ENCODE data around the gene ZNF490.
"Not testable (repeated sequence)": the region's sequence is repeated elsewhere in the genome, so short reads cannot be mapped to it uniquely, and the experiment has no call there.

The ZNF490 gene

GRCh38 chr19:12621253-12622024 is 10.8 kb upstream of the ZNF490 start:
- DNase-seq (ENCODE audit: low spot score): not testable (repeated sequence)

- DNase-seq (ENCODE audit: low spot score): no peak
Measured at GRCh38 chr19:12617646-12618045, 7.0 kb upstream of the ZNF490 start.

DNA sequence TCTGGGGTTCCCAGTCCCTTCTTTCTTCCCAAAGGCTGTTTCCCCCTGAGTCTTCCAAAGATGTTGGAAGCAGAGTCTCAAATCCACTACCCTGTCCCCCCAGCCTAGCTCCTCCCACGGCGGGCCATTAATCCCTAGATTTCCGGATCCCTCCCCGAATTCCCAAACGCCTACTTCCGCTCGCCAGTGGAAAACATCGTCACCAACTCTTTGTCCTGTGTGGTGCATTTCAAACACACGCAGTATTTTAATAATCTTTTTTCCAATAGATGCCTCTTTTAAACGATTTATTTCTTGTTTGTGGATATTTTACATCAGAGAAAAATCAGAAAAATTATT is 717 bp upstream of the ZNF490 start:
- peak; percentile 58 for DNase-seq (ENCODE audit: low spot score)

GRCh38 chr19:12607631-12608030 is 3.0 kb downstream of the ZNF490 start:
- DNase-seq (ENCODE audit: low spot score): no peak

- no peak for DNase-seq (ENCODE audit: low spot score)
Measured at GRCh38 chr19:12606796-12607195, 3.8 kb downstream of the ZNF490 start.

- no peak for DNase-seq (ENCODE audit: low spot score)
Measured at GRCh38 chr19:12603714-12604113, 6.9 kb downstream of the ZNF490 start.

DNA sequence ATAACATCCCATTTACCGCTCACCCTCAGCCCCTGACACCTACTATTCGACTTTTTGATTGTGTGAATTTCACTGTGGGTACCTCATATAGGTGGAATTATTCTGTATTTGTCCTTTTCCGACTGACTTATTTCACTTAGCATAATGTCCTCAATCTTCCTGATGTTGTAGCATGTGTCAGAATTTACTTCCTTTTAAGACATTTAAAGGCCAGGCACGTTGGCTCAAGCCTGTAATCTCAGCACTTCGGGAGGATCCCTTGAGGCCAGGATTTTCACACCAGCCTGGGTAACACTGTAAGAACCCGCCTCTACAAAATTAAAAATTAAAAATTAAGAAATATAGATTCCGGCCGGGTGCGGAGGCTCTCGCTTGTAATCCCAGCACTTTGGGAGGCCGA is 13.0 kb downstream of the ZNF490 start:
- no peak for DNase-seq (ENCODE audit: low spot score)

DNA sequence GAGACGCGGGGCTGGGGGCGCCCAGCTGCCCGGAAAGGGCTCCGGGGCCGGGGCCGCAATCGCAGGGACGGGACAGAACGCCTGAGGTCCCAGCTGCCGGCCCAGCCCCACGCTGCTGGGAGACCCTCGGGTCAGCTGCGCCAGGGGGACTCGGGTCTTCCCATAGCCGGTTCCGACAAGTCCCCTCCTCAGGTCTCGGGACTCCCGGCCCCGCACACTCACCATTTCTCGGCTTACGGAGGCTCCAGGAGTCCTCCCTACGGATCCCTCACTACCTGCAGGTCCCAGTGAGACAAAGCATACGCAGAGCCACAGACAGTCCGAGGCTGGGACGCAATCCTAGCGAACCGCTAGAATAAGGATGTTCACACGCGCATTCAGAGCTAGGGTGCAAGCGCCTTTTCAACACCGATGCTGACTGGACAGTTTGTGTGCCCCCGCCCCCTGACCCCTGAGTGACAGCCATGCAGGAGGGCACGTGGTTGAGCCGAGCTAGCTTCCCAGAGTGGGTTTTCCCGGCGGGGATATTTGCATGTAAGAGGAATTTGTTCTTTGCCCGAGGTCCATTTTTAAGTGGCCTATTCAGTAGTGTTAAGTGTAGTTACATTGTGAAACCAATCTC is 13.6 kb downstream of the ZNF490 start:
- DNase-seq (ENCODE audit: low spot score): no peak

GRCh38 chr19:12596485-12596884 is 14.1 kb downstream of the ZNF490 start:
- DNase-seq (ENCODE audit: low spot score): no peak

DNA sequence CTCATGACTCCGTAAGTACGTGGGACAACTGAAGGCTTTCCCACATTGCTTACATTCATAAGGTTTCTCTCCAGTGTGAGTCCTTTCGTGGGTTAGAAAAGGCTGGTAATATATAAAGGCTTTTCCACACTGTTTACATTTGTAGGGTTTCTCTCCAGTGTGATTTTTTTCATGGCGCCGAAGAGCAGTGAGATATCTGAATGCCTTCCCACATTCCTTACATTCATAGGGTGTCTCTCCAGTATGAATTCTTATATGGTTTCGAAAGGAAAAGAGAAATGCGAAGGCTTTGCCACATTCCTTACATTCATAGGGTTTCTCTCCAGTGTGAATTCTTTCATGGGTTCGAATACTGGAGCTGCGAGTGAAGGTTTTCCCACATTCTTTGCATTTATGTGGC is 29.5 kb downstream of the ZNF490 start:
- no peak for DNase-seq (ENCODE audit: low spot score)

DNA sequence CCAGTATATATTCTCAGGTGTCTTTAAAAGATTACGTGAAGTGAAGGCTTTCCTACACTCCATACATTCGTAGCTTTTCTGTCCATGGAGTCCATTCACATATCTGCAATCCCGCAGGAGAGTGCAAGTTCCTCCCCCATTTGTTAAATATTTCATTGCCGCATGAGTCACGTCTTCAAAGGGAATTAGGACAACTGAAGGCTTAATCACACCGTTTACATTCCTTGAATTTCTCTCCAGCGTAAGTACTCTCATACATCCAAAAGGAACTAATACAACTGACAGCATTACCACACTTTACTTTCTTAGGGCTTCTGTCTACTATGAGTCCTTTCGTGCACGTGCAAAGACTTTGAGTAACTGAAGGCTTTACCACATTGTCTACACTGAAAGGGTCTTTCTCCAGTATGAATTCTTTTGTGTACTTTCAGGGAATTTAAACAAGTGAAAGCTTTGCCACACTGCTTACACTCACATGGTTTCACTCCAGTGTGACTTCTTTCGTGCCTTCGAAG is 30.4 kb downstream of the ZNF490 start:
- DNase-seq (ENCODE audit: low spot score): no peak

DNA sequence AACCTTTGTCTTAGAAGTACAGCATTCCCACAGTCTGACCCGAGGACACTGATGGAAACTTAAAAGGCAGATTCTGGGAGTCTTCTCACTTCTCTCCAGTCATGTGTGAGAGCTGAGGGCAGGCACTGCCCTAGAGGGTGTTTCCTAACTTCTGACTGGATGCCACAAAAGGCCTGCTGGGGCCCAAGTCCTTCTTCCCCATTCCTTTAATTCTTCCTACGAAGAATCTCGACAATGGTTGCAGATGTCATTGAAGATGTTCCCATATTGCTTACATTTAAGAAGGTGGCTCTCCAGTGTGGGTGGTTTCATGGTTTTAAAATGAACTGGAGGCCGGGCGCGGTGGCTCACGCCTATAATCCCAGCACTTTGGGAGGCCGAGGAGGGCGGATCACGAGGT is 32.0 kb downstream of the ZNF490 start:
- DNase-seq (ENCODE audit: low spot score): no peak

DNA sequence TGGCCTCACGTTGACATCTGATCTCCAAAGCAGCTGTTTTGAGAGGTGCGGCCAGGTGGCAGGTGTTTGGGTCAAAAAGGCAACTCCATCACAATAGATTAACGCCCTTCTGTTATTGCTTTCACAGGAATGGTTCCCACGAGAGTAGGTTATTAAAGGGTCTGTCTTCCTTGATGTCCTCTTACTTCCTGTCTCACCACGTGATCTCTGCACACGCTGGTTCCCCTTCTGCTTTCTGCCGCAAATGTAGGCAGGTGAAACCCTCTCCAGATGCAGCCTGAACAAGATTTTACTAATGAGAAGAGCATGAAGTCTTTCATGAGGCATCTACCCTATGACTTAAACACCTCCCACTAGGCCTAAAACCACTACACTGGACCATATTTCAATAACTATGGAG is 36.6 kb downstream of the ZNF490 start:
- no peak for DNase-seq (ENCODE audit: low spot score)

- no peak for DNase-seq (ENCODE audit: low spot score)
Measured at GRCh38 chr19:12567951-12568350, 42.7 kb downstream of the ZNF490 start.

GRCh38 chr19:12566380-12566779 is 44.2 kb downstream of the ZNF490 start:
- not testable (repeated sequence) for DNase-seq (ENCODE audit: low spot score)

DNA sequence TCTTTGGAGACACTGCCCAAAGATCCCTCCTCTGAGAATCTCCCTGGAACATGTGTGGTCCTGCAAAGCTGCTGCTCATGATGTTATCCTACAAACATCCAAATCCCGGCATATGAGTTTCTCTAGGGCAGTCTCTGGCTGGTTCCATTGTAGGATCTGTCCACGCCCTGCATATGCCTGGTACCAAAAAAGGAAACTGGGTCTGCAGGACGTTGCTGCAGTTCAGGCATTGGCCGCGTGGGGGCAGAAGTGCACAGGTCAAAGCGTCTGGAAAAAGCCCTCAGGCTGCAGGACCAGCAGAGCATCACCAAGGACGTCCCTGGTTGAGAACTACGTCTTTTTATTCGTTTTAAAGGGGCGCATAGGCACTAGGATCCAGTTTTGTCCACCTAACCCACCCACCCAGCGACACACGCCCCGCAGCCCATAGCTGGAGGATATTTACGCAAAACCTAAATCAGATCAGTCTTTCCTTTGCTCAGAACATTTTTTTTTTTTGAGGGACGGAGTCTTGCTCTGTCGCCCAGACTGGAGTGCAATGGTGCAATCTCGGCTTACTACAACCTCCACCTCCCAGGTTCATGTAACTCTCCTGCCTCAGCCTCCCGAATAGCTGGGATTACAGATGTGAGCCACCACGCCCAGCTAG is 46.5 kb downstream of the ZNF490 start:
- DNase-seq (ENCODE audit: low spot score): peak; percentile 91

DNA sequence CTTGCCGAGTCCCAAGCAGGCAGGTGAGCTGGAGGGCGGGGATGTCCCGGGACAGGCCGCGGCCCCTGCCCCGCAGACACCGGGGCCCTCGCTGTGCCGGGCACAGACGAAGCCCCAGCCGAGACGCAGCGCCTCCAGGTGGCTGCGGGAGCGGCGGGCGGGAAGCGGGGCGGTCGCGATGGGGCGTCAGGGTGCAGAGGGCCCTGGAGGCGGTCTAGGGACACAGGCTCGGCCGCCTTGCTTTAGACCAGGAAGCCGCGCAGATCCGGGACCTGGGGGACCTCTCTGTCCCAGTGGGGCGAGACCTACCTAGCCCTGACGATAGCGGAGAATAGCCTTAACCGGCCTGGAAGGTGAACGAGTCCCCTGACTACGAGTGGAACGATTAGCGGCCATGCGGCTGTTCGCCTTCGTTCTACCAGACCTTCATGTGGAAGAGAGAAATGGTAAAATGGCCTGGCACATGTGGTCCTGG is 55.1 kb downstream of the ZNF490 start:
- no peak for DNase-seq (ENCODE audit: low spot score)

GRCh38 chr19:12551060-12551832 is 59.4 kb downstream of the ZNF490 start, which contains the start of gene ZNF564:
Gene ZNF564 (minus strand): TSS chr19:12551482. CDS start chr19:12551332, 150 bp downstream.
- peak; percentile 100 for DNase-seq (ENCODE audit: low spot score)

- DNase-seq (ENCODE audit: low spot score): no peak
Measured at GRCh38 chr19:12546903-12547302, 63.7 kb downstream of the ZNF490 start.

DNA sequence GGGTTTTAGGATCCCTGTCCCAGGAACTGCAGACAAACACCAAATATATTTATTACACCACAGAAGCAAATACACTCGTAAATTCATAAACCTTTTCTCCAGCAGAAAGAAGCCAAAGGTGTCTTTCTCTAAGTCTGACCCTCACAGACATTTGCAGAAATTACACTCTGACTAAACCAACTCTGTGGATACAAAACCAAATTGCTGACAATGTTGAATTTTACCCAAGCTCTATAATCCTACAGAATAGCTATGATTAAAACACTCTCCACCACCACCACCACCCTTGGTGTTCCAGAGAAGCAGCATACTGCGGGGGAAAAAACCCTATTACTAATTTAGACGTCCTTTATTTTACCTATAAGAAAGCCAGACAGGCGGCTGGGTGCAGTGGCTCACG is 64.5 kb downstream of the ZNF490 start:
- DNase-seq (ENCODE audit: low spot score): no peak

DNA sequence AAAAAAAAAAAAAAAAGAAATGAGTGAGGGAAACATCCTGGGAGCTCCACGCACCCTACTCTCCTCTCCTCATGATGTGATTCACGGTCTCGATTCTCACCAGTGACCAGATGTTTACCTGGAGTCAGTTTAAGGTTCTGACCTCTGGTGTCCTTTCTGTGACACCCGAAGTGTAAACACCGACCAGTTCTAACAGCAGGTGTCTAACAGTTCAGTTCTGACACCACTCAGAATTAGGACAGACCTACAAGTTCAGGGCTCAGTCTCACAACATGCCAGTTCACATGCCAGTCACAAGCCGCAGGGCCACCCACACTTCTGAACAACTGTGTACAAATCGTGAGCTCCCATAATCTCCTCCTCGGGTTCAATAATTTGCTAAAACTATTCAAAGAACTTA is 65.3 kb downstream of the ZNF490 start:
- DNase-seq (ENCODE audit: low spot score): no peak

DNA sequence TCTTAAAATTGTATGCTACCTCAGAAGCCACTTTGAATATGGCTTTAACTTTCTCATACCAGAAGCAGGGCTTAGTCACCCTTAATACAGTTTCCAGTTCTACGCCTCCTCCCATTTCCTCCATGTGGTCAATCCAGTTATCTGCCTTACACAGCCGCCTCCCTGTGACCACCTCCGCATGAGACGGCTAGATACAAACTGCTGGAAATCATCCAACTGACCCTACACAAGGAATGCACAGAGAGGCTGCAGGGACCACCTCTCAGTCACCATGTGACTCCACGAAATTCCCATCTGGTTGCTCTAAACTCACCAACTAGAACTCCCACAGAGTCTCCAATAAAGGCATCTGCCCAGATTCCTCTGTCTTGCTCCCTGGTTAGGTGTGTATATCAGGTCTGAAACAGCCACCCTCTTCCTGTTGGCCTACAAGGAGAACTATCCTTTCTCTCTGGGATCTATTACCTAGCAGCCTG is 66.2 kb downstream of the ZNF490 start:
- DNase-seq (ENCODE audit: low spot score): no peak

Measured in globus pallidus (tissue), 1 donor.